IgD-negative memory B cell (primary cell): ENCODE measurements around the gene HSPB8. TPM values are rescaled to one million over a fixed set of nuclear protein-coding genes. Genes with fewer than 3 reads are reported as not detected.

Source experiments
- H3K27ac Mint-ChIP-seq, 3 donors: one replicate each; pipeline ENCODE4 v1.8.0; 2020 to 2022; ENCODE audit warnings: mild to moderate bottlenecking in 3 of 3, mixed read lengths in 3 of 3, moderate library complexity in 1 of 3
- H3K27me3 Mint-ChIP-seq: one replicate; pipeline ENCODE4 v1.8.0; 2021; ENCODE audit warnings: mixed read lengths
- H3K36me3 Mint-ChIP-seq: one replicate; pipeline ENCODE4 v1.8.0; 2020; ENCODE audit warnings: mild to moderate bottlenecking, mixed read lengths
- H3K4me1 Mint-ChIP-seq, 3 donors: one replicate each; pipeline ENCODE4 v1.8.0; 2020 to 2022; ENCODE audit warnings: mixed read lengths in 3 of 3, mild to moderate bottlenecking in 1 of 3
- H3K4me3 Mint-ChIP-seq, 4 donors: one replicate each; pipeline ENCODE4 v1.8.0; 2020 to 2022; ENCODE audit warnings: mild to moderate bottlenecking in 4 of 4, mixed read lengths in 4 of 4, moderate library complexity in 3 of 4
- H3K9me3 Mint-ChIP-seq, 3 donors: one replicate each; pipeline ENCODE4 v1.8.0; 2020 to 2021; ENCODE audit warnings: mixed read lengths in 3 of 3, mild to moderate bottlenecking in 1 of 3
- polyA plus RNA-seq: library from polyadenylated mRNA; unstranded; fragments of 300-500 nt; fragmentation: Illumina TruSeq; gene quantifications from one replicate; pipeline ENCODE4 v1.2.3, GENCODE V29; 2021

The HSPB8 gene
- polyA plus RNA-seq, 1 donor from 2014 or later: not detected

DNA sequence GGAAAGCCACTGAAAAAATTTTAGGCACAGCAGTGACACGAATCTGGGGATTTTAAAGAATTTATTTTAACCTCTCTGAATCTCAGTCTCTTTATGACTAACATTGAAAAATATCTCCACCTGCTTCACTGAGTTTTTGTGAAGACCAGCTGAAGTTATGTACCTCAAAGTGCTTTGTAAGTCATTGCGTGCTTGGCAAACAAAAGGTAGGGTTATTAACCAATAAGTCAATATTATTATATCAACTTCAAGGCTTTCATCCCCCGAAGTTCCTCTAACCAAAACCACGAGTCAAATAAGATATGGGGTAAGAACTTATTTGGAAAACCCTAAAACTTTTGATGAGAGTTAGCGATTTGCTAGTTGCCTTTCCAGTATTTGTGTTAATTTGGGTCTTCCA lies 62.3 kb downstream of the HSPB8 start:
- Mint-ChIP-seq H3K4me3 (no peak overlapping the region), H3K36me3 (no peaks in the 10 kb centered on the region), H3K4me1 (no peaks in the 10 kb centered on the region), H3K27ac (no peak overlapping the region), H3K9me3 (peaks cover 0 to 3% (median 0%) of the 10 kb centered on the region in 3 donors), H3K27me3 (no peaks in the 10 kb centered on the region)

DNA sequence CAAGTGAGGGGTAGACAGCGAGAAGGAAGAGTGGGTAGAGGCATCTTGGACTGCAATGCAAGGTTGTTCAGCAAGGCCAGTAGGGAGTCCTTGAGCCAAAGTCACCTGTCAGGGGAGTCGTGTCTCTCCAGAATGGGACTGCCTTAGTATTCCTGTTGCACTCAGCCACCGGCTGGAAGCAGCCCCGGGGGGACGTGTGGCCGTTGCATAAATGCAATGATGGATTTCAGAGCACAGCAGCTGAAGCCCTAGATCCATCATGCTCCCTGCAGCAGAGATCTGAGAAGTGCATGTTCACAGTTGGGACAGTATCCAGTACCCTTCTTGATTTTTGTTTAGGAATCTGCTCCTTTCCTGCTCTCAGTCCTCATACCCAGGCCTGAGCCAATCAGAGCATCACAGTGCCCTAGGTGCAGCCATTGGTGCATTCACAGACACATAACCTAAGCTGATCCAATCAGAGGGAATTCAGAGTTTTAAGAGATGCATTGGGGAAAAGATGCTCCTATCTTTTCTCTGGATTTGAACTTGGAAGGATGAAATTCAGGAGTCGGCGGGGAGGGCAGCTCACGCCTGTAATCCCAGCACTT lies 62.9 kb downstream of the HSPB8 start:
- H3K27me3 Mint-ChIP-seq: no peaks in the 10 kb centered on the region
- H3K9me3 Mint-ChIP-seq: peaks cover 0 to 3% (median 0%) of the 10 kb centered on the region in 3 donors
- H3K4me1 Mint-ChIP-seq: no peaks in the 10 kb centered on the region

More for the DNA sequence above, 62.9 kb downstream of the HSPB8 start:
- Mint-ChIP-seq H3K36me3 (no peaks in the 10 kb centered on the region), H3K27ac (no peak overlapping the region), H3K4me3 (no peak overlapping the region)

Other genes starting within 250 kb of the HSPB8 start
- not detected for gene SRRM4, start 197.4 kb upstream of the HSPB8 start, polyA plus RNA-seq
- gene CCDC60, start 155.8 kb downstream of the HSPB8 start, polyA plus RNA-seq: not detected